Measurements from ENCODE around the gene CELA1. TPM values are rescaled to one million over a fixed set of nuclear protein-coding genes. Genes with fewer than 3 reads are reported as not detected.
A peak's percentile ranks its signal among the peaks of the same experiment; 100 is the strongest.
"Not testable (repeated sequence)": the region's sequence is repeated elsewhere in the genome, so short reads cannot be mapped to it uniquely, and the experiment has no call there.

The CELA1 gene
- polyA plus RNA-seq, 4 donors = 0.19 TPM; not detected in 3

DNA sequence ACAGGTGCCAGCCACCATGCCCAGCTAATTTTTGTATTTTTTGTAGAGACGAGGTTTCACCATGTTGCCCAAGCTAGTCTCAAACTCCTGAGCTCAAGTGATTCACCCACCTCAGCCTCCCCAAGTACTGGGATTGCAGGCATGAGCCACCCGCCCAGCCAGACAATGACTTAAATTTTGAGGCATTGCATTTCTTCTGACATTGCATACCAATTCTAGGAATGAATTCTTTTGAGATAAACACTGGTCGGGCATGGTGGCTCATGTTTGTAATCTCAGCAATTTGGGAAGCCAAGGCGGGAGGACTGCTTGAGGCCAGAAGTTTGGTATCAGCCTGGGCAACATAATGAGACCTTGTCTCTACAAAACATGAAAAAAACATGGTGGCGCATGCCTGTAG is 2.5 kb upstream of the CELA1 start:
- DNase-seq (ENCODE audit: low read depth in 4 of 4, low spot score in 3 of 4) = no peak

DNA sequence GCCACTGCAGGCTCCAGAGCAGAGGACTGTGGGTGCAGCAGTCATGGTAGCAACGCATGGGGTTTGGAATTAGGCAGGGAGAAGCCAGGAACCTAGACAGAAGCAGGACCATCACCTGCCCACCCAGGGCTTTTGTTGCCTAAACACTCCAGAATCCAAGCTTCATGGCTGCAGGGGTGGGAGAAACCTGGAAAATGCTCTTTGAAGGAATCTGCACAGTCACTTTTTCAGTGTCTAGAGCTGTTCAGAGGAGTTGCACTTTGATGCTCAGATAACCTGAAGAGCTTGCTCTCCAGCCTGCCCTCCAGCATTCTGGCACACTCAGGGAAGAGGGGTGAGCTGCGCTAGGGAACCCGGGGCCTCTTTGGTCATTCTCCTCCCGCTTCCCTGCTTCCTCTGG is 1.6 kb upstream of the CELA1 start:
- DNase-seq (ENCODE audit: low read depth in 4 of 4, low spot score in 3 of 4) = no peak

DNA sequence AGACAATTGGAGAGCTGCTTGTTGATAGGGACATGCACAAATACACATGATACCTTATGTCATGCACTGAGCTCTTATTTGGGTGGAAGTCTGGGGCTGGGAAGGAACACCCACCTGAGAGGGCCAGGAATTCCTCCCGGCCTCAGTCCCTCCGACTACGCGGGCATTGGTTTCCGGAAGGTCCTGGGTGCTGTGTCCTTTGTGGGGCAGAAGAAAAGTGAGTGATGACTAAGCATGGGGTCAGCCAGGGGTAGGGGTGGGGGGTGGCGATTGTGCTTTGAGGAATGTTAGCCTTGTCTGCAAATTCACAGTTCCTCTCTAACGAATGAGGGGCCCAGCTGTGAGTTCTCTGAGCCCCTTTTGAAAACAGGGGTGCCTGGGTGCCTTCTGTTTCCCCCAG is 798 bp downstream of the CELA1 start:
- no peak for DNase-seq (ENCODE audit: low read depth in 4 of 4, low spot score in 3 of 4)

DNA sequence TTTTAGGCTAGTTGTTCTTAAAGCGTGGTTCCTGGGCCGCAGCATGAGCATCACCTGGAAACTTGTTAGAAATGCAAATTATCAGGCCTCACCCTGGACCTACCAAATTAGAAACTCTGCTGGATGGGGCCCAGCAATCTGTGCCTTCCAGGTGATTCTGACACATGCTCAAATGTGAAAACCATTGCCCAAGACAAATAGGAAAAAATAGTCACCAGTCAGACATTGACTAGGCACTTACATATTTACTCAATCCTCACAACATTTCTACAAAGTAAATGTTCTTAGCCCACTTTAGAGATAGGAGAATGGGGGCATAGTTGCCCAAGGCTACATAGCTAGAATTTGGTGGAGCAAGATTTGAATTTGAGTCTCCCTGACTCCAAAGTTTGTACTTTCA is 3.3 kb downstream of the CELA1 start:
- no peak for DNase-seq (ENCODE audit: low read depth in 4 of 4, low spot score in 3 of 4)

DNA sequence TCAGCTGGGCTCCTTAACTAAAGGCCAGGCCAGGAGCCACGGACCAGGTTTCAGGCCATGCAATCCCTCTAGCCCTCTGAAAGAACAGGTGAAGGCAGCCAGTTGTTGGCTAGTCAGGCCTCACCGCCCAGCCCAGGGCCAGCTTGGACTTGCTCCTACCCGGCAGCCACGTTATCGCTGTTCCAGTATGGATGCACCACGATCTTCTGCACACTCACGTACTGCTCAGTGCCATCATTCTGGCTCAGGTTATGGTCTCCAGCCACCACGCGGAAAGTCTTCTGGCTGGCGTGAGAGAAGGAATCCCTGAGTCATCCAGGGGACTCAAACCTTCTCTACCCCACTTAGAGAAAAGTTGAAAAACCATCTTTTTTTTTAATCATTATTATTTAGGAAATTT is 4.1 kb downstream of the CELA1 start:
- DNase-seq (ENCODE audit: low read depth in 4 of 4, low spot score in 3 of 4) = no peak

DNA sequence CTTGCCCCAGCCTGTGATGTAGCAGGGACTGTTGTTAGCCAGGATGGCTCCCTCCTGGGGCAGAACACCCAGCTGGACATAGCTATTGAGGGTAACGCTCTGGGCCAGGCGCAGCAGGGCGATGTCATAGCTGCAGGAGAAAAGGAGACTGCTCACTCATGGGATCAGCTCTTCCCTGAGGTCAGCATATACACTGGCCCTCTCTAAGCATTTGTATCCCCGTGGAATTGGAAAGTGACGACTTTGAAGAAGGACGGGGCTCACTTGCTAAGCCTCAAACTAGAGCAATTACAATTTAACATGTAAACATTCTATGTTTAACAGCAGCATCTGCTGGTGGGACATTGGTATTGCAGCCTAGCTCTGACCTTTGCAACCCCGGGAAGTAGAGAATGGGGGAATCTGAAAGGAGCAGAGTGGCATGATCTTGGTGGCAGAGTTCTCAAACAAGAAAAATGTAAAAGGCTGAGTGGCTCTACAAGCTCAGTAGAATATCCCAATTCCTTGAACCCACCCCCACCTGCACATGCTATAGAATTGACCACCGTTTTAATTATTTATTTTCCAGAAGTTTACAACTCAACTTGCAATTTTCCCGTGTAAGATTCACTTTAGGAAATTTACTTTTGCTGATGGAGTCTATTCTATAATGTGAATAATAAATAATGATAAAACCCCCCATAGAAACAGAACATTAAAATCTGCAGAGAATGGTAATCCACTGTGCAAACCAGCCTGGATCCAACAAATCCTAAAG is 5.0 kb downstream of the CELA1 start:
- DNase-seq (ENCODE audit: low read depth in 4 of 4, low spot score in 3 of 4) = peak; percentile 46 to 59 (median 52)

DNA sequence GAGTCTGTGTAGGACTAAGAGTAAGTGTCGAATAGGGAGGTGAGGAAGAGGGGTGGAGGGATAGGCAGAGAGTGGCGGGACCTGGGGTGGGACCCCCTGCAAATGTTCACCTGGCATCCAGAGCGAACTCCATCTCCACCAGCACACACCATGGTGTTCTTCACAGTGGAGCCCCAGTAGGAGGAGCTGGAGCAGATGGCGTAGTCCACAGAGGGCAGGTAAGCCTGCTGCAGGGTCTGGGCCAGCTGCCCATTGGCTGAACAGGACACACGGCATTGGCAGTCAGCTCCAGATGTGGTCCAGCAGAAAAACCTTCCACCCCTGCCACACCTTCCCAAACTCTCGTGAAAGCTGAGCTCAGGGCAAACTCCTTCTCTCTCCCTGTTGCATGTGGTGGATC is 6.7 kb downstream of the CELA1 start:
- no peak for DNase-seq (ENCODE audit: low read depth in 4 of 4, low spot score in 3 of 4)

DNA sequence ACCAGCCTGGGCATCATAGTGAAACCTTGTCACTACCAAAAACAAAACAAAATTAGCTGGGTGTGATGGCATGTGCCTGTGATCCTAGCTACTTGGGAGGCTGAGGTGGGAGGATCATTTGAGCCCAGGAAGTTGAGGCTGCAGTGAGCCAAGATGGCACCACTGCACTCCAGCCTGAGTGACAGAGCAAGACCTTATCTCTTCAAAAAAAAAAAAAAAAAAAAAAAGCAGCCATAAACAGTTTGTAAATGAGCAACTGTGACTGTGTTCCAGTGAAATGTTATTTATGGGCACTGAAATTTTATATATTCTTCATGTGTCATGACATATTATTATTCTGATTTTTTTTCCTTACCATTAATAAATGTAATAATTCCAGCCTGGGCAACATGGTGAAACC is 9.1 kb downstream of the CELA1 start:
- DNase-seq (ENCODE audit: low read depth in 4 of 4, low spot score in 3 of 4) = not testable (repeated sequence)

DNA sequence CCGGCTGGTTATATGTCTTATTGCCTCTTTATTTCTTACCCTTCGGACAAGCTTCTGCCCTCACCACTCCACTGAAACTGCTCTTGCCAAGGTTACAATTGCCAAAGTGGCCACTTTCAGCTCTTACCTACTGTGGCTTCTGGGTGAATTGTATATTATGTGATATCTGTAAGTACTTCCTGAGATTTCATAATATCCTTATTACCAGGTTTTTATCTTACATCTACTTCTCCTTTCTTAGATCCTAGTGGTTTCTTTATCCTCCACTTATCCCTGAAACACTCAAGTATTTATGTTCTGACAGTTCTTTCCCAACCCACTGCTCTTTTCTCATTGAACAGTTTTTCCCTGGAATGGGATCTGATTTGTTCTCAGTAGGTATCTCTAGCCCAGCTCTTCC is 10.5 kb downstream of the CELA1 start:
- DNase-seq (ENCODE audit: low read depth in 4 of 4, low spot score in 3 of 4) = no peak

DNA sequence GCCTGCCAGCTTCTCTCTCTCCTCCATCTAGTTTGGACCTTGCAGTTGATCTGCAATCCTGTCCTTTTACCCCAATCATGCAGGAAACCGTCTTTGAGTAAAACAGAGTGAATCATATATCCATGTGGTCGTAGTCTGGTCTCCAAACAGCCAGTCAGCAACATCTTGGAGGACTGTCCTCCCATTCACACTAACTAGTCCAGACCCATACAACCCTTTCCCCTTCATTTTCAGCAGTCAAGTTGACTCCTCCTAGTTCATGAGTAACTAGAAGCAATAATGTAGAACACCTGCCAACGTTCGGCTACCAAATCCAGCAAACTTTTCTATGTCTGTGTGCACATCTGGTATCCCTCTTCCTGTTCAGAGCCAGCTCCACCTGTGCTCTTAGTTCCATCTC is 11.7 kb downstream of the CELA1 start:
- DNase-seq (ENCODE audit: low read depth in 4 of 4, low spot score in 3 of 4) = no peak

DNA sequence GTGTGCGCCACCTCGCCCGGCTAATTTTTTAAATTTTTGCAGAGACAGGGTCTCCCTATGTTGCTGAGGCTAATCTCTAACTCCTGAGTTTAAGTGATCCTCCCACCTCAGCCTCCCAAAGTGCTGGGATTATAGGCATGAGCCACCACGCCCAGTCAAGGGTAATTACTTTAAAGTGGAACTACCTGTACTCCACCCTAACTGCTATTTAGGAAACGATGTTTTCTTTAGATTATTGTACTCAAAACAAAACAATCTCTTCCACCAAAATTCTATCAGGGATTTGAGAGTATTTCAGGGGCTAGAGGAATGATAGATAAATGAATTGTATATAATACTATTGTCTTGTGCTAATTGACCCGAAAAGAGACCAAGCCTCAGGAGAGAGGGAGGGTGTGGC is 12.9 kb downstream of the CELA1 start:
- DNase-seq (ENCODE audit: low read depth in 4 of 4, low spot score in 3 of 4) = no peak

DNA sequence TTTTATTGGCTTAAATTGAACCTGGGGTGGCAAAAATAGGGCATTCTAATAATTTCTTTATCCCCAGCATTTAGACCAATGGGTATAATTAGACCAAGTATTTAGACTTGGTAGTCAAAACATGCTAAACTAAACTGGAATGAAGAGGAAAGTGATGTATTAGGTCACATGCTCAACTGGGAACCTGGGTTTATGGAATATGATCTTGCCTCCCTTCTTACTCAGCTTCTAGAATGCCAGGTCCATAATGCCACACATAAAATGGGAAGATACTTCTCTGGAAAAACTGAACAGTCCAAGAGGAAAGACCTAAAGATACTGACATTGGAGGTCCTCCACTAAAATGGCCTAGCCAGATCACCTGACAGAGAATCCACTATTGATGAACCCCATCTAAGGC is 16.3 kb downstream of the CELA1 start:
- no peak for DNase-seq (ENCODE audit: low read depth in 4 of 4, low spot score in 3 of 4)

DNA sequence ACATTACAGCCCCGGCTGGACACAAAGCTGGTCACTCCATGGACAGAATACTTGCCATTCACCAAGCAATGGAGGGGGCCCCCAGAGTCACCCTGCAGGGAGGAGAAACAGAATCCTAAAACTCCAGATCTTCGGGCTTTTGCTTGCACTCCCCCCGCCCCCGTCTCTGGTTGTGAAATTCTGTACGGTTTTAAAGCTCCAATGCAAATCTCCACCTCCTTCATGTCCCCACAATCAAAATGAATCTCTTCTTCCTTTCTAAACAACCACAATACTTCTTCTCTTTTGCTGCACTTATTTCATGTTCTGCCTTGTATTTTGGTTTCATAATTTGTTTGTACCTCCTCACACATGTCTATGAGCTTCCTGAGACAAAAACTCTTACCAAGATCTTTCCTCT is 16.7 kb downstream of the CELA1 start:
- no peak for DNase-seq (ENCODE audit: low read depth in 4 of 4, low spot score in 3 of 4)

DNA sequence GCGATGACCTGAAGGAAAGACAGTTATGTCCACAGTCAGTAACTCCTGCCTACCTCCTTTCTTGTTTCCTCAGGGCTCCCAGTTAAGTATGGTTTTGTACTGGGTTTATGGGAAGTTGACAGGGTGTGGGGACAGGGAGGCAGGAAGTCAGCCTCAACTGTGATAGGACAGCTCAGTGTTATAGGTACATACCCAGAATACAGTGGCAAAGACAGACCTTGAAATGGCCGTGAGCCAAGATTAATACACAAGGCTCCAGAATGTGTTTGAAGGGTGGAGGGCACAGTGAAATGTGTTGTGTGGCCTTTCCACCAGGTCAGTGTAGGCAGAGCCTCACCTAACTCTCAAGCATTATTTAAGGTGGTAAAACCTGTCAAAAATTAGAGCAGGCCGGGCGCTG is 17.9 kb downstream of the CELA1 start:
- no peak for DNase-seq (ENCODE audit: low read depth in 4 of 4, low spot score in 3 of 4)

DNA sequence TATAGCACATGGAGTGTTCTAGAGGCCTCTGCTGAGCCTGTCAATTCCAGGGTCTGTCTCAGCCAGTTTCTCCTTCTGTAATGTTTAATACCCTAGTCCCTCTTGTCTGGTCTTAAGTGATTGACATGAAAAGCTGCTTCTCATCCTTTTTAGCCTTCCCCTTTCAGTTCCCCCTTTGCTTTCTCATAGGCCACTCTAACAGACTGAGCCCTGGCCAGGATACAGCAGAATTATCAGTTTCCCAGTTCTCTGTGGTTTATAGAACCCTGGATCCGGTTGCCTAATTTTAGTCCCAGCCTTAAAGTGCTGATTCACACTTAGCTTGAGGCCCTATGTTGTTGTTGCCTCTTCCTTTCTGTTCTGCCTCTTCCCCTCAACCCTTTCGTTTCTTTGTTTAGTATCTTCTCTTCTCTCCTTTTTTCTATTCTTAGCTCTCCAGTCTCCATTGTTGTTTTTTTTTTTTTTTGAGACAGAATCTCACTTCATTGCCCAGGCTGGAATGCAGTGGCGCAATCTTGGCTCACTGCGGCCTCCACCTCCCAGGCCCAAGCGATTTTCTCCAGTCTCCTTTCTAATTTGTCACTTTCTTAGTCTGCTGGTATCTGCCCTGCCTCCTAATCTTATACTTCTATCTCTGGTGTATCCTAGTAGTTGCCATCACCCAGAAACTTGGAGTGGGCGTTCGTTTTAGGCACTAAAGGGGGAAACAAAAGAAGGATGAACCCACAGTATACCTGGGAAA is 19.6 kb downstream of the CELA1 start:
- DNase-seq (ENCODE audit: low read depth in 4 of 4, low spot score in 3 of 4) = no peak

DNA sequence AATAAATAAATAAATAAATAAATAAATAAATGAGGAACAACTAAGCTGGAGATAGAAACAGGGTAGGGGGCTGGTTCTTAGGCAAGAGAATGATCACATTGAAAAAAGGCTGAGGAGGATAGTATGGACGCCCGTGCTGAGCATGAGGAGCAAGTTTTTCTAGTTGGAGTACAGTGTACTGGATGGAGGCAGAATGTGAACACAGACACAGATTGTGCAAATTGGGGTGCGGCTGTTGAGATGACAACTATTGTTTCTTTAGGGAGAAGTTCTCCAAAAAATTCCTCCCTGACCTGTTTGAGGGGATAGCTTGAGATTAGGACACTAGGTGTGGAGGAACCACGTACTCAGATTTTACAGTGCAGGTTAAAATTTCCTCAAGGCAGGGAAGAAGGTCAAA is 21.5 kb downstream of the CELA1 start:
- DNase-seq (ENCODE audit: low read depth in 4 of 4, low spot score in 3 of 4) = no peak

DNA sequence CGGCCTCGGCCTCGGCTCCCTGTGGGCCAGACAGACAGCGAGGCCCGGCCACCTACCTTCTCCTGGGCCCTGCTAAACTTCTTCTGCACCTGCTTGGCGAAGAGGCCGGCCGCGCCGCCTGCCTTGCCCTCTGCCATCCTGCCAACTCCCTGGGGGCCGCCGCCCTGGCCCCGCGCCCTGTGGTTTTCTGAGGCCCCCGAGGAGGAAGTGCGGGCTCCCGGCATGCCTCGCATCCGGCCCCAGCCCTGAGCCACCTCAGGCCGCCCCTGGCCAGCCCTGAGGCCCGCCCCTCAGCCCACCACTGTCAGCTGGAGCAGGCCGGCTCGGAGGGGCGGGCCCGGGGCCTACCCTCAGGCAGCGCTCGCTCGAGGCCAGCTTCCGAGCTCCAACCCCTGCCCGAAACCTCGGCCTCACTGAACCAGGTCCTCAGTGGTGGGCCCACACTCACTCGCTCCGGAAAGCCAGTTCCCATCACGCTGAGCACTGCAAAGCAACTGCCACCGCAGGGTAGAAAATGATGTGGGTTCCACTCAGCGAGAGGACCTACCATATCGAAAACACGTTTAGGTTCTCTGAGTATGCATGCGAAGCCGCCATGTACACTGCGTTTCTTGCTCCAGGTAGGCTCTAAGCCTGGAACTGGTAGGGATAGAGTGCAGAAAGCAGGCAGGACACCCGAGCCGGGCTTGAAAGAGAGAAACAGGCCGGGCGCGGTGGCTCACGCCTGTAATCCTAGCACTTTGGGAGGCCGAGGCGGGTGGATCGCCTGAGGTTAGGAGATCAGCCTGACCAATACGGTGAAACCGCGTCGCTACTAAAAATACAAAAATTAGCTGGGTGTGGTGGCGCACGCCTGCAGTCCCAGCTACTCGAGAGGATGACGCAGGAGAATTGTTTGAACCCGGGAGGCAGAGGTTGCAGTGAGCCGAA is 22.2 kb downstream of the CELA1 start, which contains the start of gene BIN2:
Gene BIN2, minus strand, starts transcription at position 209 of the 930 bp plus-strand sequence. Its CDS starts 72 bp downstream, at position 137.
- no peak for DNase-seq (ENCODE audit: low read depth in 4 of 4, low spot score in 3 of 4)

DNA sequence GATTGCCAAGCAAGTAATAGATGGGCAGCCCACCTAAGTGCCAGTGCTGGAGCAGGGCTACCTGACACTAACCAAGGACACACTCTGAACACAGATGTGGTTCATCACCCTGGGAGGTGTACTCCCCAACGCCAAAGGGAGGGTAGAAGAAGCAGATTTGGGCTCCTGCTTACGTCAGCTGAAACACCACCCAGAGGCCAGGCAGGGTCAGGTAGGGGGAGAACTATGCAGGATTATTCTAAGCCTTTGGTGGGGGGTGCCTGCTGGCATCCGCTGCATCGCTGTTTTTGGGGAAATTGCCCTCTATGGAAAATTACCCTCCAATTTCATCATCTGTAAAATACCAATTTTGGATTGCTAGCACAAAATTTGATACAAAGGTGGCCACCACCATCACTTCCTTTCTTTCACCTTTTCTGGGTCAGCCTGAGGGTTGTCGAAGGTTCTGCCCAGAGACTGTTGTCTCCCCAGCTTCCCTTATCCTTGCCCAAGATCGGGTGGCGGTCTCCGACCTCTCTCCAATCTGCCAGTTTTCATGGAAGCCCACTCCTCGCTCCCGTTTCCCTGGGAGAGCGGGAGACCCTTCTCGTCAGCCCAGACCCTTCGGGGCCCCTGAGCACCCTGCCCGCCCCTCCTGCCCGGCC is 23.0 kb downstream of the CELA1 start:
- DNase-seq (ENCODE audit: low read depth in 4 of 4, low spot score in 3 of 4) = no peak

DNA sequence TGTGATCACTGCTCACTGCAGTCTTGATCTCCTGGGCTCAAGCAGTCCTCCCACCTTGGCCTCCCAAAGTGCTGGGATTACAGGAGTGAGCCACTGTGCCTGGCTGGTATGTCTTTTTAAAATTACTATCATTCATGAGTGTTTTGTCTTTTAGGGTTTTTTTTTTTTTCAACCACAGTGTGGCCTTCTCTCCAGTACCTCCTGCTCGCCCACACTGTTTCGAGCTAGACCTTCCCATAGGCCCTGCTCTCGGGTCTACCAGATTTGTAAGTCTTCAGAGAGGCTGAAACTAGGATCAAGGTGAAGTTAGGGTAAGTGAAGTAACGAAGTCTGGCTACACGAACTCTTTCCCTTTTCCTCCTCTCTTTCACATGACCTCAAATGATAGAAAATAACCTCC is 24.0 kb downstream of the CELA1 start:
- DNase-seq (ENCODE audit: low read depth in 4 of 4, low spot score in 3 of 4) = no peak

DNA sequence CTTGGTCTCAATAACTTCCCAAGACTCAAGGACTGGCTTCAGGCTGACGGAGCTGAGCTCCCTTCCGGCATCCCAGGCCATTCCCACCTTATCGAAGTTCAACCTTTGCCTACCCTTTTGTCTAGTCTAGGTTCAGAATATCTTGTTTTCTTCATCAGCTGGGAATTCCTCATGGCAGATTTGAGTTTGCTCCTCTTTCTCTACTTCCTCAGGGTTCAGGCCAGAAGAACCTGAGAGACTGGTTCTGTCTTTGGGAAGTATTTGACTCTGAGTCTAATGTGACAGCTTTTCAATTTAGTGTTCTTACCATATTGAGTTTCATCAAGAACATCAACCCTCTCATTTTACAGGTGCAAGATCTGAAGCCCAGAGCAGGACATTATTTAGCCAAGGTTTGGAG is 24.6 kb downstream of the CELA1 start:
- no peak for DNase-seq (ENCODE audit: low read depth in 4 of 4, low spot score in 3 of 4)
